ENCODE results near the gene PPP2R3B. TPM values are rescaled to one million over a fixed set of nuclear protein-coding genes. Genes with fewer than 3 reads are reported as not detected.
"Not testable (repeated sequence)": the region's sequence is repeated elsewhere in the genome, so short reads cannot be mapped to it uniquely, and the experiment has no call there.

Gene PPP2R3B
- total and polyA plus RNA-seq, 3 donors from 2014 or later, result 28.3 to 108 (median 89.6) TPM

DNA sequence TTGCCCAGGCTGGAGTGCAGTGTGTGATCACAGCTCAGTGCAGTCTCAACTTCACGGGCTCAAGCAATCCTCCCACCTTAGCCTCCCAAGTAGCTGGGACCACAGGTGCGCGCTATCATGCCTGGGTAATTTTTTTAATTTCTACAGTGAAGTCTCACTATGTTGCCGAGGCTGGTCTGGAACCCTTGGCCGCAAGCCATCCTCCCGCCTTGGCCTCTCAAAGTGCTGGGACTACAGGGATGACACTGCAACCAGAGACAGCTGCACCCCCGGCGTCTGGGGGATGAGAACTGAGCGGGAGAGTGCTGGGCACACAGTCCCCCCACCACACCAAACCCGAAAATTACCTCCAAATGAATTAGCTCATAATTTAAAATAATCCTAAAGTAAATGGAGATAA, 35.0 kb downstream of the PPP2R3B start:
- Histone ChIP-seq H3K4me1 (peaks cover 6% of the 10 kb centered on the region), H3K9me3 (no peaks in the 10 kb centered on the region), H3K27me3 (no peaks in the 10 kb centered on the region), H3K36me3 (ENCODE audit: low read depth, missing control alignments) (no peaks in the 10 kb centered on the region), H3K4me3 (no peak overlapping the region), H3K27ac (no peak overlapping the region)
- intact Hi-C loops (cut with DNase I; ENCODE audit: low total_unique reads), result no loop called here
- no peak for DNase-seq
- 89 to 94% methylated on average over 10 of the region's 10 CpGs for WGBS, 2 donors
- TF ChIP-seq POLR2A (IDR thresholded peaks at IDR 0.05), result no peak
- TF ChIP-seq, protein P1, sequence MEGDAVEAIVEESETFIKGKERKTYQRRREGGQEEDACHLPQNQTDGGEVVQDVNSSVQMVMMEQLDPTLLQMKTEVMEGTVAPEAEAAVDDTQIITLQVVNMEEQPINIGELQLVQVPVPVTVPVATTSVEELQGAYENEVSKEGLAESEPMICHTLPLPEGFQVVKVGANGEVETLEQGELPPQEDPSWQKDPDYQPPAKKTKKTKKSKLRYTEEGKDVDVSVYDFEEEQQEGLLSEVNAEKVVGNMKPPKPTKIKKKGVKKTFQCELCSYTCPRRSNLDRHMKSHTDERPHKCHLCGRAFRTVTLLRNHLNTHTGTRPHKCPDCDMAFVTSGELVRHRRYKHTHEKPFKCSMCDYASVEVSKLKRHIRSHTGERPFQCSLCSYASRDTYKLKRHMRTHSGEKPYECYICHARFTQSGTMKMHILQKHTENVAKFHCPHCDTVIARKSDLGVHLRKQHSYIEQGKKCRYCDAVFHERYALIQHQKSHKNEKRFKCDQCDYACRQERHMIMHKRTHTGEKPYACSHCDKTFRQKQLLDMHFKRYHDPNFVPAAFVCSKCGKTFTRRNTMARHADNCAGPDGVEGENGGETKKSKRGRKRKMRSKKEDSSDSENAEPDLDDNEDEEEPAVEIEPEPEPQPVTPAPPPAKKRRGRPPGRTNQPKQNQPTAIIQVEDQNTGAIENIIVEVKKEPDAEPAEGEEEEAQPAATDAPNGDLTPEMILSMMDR (IDR thresholded peaks at IDR 0.05), result no peak

DNA sequence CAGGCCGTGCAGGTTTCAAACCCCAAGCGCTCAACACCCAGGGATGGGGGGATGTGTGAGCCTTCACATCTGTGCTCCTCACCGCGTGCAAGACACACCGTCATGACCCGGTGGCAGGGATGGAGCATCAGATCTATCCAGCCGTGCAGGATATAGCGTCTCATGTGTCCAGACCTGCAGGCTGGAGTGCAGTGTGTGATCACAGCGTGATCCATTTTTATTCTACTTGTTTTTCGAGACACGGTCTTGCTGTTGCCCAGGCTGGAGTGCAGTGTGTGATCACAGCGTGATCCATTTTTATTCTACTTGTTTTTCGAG, 35.4 kb downstream of the PPP2R3B start:
- H3K27me3 ChIP-seq; H3K9me3 ChIP-seq; H3K36me3 ChIP-seq (ENCODE audit: low read depth, missing control alignments); H3K4me1 ChIP-seq; H3K4me3 ChIP-seq; intact Hi-C loops (cut with DNase I; ENCODE audit: low total_unique reads); H3K27ac ChIP-seq; DNase-seq: not testable (repeated sequence)
- 93 to 96% methylated on average over 13 of the region's 13 CpGs for WGBS, 2 donors

DNA sequence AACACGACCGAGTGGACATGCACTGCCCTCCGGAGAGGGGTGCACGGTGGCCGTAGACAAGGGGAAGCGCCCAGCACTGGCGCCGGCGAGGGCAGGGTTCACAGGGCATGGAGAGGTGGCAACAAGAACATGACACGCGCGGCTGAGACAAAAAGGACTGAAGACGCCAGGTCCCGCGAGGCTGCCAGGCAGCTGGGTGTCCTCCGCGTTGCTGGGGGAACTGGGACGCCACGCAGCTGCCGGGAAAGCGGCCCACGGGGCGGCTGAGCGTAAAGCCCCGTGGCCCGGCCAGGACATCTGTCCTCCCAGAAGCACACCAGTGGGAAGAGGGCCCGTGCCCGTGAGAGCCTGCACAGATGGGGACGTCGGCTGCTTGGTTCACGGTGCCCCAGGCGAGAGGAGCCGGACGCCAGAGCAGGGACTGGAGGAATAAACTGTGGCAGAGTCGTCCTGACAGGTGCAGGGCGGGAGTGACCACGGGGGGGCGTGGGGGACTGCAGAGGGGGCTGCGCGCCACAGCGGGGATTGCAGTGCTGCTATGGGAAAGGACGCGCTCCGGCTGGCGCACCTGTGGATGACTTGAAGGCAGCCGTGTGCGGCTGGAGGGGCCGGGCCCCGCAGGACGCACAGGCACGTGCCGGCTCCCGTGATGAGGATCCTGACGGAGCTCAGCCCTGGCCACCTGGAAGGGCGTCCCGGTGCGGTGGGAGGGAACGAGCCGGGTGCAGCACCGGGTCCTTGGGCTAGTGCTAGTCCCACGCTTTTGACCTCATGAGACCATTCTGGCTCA, 36.0 kb downstream of the PPP2R3B start:
- WGBS, 2 donors, result 96% methylated on average over 52 to 61 of the region's 61 CpGs
- DNase-seq, result no peak
- H3K4me1 ChIP-seq, result peaks cover 6% of the 10 kb centered on the region
- H3K27ac ChIP-seq, result no peak overlapping the region
- no peaks in the 10 kb centered on the region for H3K27me3 ChIP-seq
- H3K36me3 ChIP-seq (ENCODE audit: low read depth, missing control alignments), result no peaks in the 10 kb centered on the region
- H3K4me3 ChIP-seq, result no peak overlapping the region
- TF ChIP-seq, protein P1 (IDR thresholded peaks at IDR 0.05), result no peak
- no peak for TF ChIP-seq POLR2A (IDR thresholded peaks at IDR 0.05)
- intact Hi-C loops (cut with DNase I; ENCODE audit: low total_unique reads), result no loop called here
- H3K9me3 ChIP-seq, result no peaks in the 10 kb centered on the region

DNA sequence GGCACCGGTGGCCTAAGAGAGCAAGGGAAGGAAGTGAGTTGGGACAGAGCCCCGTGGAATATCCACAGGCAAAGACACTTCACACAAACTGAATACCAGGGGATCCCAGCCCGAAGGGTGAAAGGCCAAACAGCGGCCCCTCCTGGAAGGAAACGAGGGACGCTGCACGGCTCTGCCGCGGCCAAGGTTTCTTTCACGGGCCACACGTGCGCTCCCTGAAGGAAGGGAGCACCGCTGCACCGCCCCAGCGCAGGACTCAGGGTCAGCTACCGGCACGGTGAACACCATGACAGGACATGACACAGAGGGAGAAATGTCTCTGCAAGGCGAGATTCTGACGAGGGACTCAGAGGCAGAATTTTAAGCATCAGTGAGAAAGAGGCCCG, 36.6 kb downstream of the PPP2R3B start:
- DNase-seq, result no peak
- no peak for TF ChIP-seq POLR2A (IDR thresholded peaks at IDR 0.05)
- TF ChIP-seq, protein P1 (IDR thresholded peaks at IDR 0.05), result no peak
- Histone ChIP-seq H3K27ac (no peak overlapping the region), H3K27me3 (no peaks in the 10 kb centered on the region), H3K36me3 (ENCODE audit: low read depth, missing control alignments) (no peaks in the 10 kb centered on the region), H3K4me3 (no peak overlapping the region), H3K4me1 (peaks cover 6% of the 10 kb centered on the region), H3K9me3 (no peaks in the 10 kb centered on the region)
- WGBS, 2 donors, result 89 to 94% methylated on average over 8 to 20 of the region's 20 CpGs
- intact Hi-C loops (cut with DNase I; ENCODE audit: low total_unique reads), result no loop called here

DNA sequence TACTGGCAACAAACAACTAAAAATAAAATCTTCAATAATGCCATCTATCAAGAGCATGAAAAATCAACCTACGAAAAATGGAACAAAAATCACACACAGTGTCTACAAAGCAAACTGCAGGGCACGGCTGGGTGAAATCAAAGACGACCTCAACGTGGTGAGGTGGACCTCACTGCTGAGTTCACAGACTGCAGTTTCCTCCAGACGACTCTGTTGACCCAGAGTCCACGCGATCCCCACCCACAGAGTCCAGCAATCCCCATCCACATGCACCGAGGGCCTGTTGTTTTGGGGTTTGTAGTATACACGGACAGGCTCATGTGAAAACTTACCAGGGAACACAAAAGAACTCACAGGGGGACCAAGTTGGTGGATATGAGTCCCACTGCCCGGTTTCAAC, 37.0 kb downstream of the PPP2R3B start:
- intact Hi-C loops (cut with DNase I; ENCODE audit: low total_unique reads), result no loop called here
- Histone ChIP-seq H3K27ac (no peak overlapping the region), H3K36me3 (ENCODE audit: low read depth, missing control alignments) (no peaks in the 10 kb centered on the region), H3K9me3 (no peaks in the 10 kb centered on the region), H3K4me1 (peaks cover 6% of the 10 kb centered on the region), H3K27me3 (no peaks in the 10 kb centered on the region), H3K4me3 (no peak overlapping the region)
- TF ChIP-seq, protein P1 (IDR thresholded peaks at IDR 0.05), result no peak
- no peak for TF ChIP-seq POLR2A (IDR thresholded peaks at IDR 0.05)
- DNase-seq, result no peak
- 92 to 95% methylated on average over 10 of the region's 10 CpGs for WGBS, 2 donors

Measured in testis (tissue), 3 donors.